DMS153 treated with DMSO at 0.1 percent for 48 hours (cell line): ENCODE results near the gene AREL1.

Experiments used
- DNase-seq: peaks from one replicate; lab custom pipeline; 2025; ENCODE audit not compliant: unreplicated experiment; lab: John Stamatoyannopoulos, UW

AREL1 gene

GRCh38 chr14:74614508-74615495 lies 98.1 kb downstream of the AREL1 start:
- DNase-seq: no peak

GRCh38 chr14:74613211-74613914 lies 99.5 kb downstream of the AREL1 start:
- DNase-seq: no peak

- DNase-seq: peak; percentile 45
Measured at GRCh38 chr14:74612350-74613021, 100.4 kb downstream of the AREL1 start.

- DNase-seq: no peak
Measured at GRCh38 chr14:74611650-74612349, 101.1 kb downstream of the AREL1 start, which contains the start of gene LTBP2. Gene LTBP2, minus strand, starts transcription at chr14:74612237. Its CDS starts 293 bp downstream, at chr14:74611944.
